ENCODE data around the gene ALOX5. TPM values are rescaled to one million over a fixed set of nuclear protein-coding genes. Genes with fewer than 3 reads are reported as not detected.
"Not testable (repeated sequence)": the region's sequence is repeated elsewhere in the genome, so short reads cannot be mapped to it uniquely, and the experiment has no call there.

The ALOX5 gene
- total RNA-seq, 1 experiment from 2014 or later, result 6.1 TPM

- H3K9me3 ChIP-seq (ENCODE audit: control insufficient read depth in 1 of 2, insufficient read depth in 1 of 2, low read depth in 1 of 2, low read length in 2 of 2), result no peaks in the 10 kb centered on the region
- no peak overlapping the region for H3K4me2 ChIP-seq (ENCODE audit: low read length)
- RAD21 ChIA-PET (ENCODE audit: low non-redundant PET in 1 of 2, low total read pairs in 2 of 2, uncharacterized antibody in 2 of 2, unreplicated experiment in 2 of 2), result interaction anchor here in 1 of 2 experiments (0.5 kb wide), 1 partner anchor 231 kb away, joined by 3 read pairs; no protein-coding TSS in a partner anchor
- H3K27me3 ChIP-seq (ENCODE audit: insufficient read depth, low read length), result no peaks in the 10 kb centered on the region
- POLR2A ChIA-PET, result no interaction called here
- no peak overlapping the region for H3K27ac ChIP-seq (ENCODE audit: low read depth, low read length)
- H3K9me2 ChIP-seq (ENCODE audit: insufficient read depth), result no peaks in the 10 kb centered on the region
- CTCF ChIA-PET, result no interaction called here
- H3K4me3 ChIP-seq (replicated peaks in 1 of 2; ENCODE audit: low read depth in 1 of 2, low read length in 2 of 2), result no peak overlapping the region
- no peaks in the 10 kb centered on the region for H3K79me2 ChIP-seq (ENCODE audit: insufficient read depth, low read length)
- no peaks in the 10 kb centered on the region for H3K36me3 ChIP-seq (ENCODE audit: control insufficient read depth in 1 of 2, insufficient read depth in 2 of 2, low read length in 2 of 2)
- no peak overlapping the region for H2AFZ ChIP-seq (ENCODE audit: low read depth, low read length, poor library complexity, severe bottlenecking)
- H4K20me1 ChIP-seq (ENCODE audit: insufficient read depth), result no peaks in the 10 kb centered on the region
- TF ChIP-seq ATF3 (IDR thresholded peaks at IDR 0.05) (no peak), YY1 (IDR thresholded peaks at IDR 0.05; ENCODE audit: extremely low read depth, insufficient replicate concordance, low read depth, low read length) (no peak), POLR2A (IDR thresholded peaks at IDR 0.05; ENCODE audit: borderline replicate concordance, extremely low read depth, insufficient read depth, insufficient read length) (no peak), ZNF274 (IDR thresholded peaks at IDR 0.05; ENCODE audit: low read depth, low read length) (no peak)
- DNase-seq (ENCODE audit: low read depth, low spot score) (no peak), ATAC-seq (no peak)
- H3K4me1 ChIP-seq (ENCODE audit: control insufficient read depth in 1 of 2, insufficient read depth in 2 of 2, low read length in 2 of 2), result no peaks in the 10 kb centered on the region
- no peak overlapping the region for H3K9ac ChIP-seq (ENCODE audit: low read length)
- intact Hi-C loops (cut with micrococcal nuclease), result no loop called here
- BruUV-seq (replicated peaks), result no TSS peak
Observed at GRCh38 chr10:45480294-45480693, 106.3 kb downstream of the ALOX5 start.

- H2AFZ ChIP-seq (ENCODE audit: low read depth, low read length, poor library complexity, severe bottlenecking); H3K9me3 ChIP-seq (ENCODE audit: control insufficient read depth in 1 of 2, insufficient read depth in 1 of 2, low read depth in 1 of 2, low read length in 2 of 2); BruUV-seq (replicated peaks); intact Hi-C loops (cut with micrococcal nuclease); H4K20me1 ChIP-seq (ENCODE audit: insufficient read depth); H3K9me2 ChIP-seq (ENCODE audit: insufficient read depth); H3K4me3 ChIP-seq (replicated peaks in 1 of 2; ENCODE audit: low read depth in 1 of 2, low read length in 2 of 2); H3K4me2 ChIP-seq (ENCODE audit: low read length); DNase-seq (ENCODE audit: low read depth, low spot score); H3K9ac ChIP-seq (ENCODE audit: low read length); ATAC-seq; H3K79me2 ChIP-seq (ENCODE audit: insufficient read depth, low read length); H3K36me3 ChIP-seq (ENCODE audit: control insufficient read depth in 1 of 2, insufficient read depth in 2 of 2, low read length in 2 of 2); H3K27ac ChIP-seq (ENCODE audit: low read depth, low read length); H3K4me1 ChIP-seq (ENCODE audit: control insufficient read depth in 1 of 2, insufficient read depth in 2 of 2, low read length in 2 of 2); H3K27me3 ChIP-seq (ENCODE audit: insufficient read depth, low read length); CTCF ChIA-PET; POLR2A ChIA-PET: not testable (repeated sequence)
- RAD21 ChIA-PET (ENCODE audit: low non-redundant PET in 1 of 2, low total read pairs in 2 of 2, uncharacterized antibody in 2 of 2, unreplicated experiment in 2 of 2), result interaction anchor here in 1 of 2 experiments (0.5 kb wide), 1 partner anchor 232 kb away, joined by 3 read pairs; no protein-coding TSS in a partner anchor
Observed at GRCh38 chr10:45481100-45481499, 107.1 kb downstream of the ALOX5 start.

Measured in HCT116 (cell line).